Activated CD4-positive, alpha-beta T cell treated with anti-CD3 and anti-CD28 coated beads for 1 hour (primary cell): Measurements from ENCODE around the gene UBASH3B.

Experiments
- DNase-seq: peaks from one replicate; pipeline ENCODE4 v3.0.0-alpha.2; 2020

Gene UBASH3B

DNA sequence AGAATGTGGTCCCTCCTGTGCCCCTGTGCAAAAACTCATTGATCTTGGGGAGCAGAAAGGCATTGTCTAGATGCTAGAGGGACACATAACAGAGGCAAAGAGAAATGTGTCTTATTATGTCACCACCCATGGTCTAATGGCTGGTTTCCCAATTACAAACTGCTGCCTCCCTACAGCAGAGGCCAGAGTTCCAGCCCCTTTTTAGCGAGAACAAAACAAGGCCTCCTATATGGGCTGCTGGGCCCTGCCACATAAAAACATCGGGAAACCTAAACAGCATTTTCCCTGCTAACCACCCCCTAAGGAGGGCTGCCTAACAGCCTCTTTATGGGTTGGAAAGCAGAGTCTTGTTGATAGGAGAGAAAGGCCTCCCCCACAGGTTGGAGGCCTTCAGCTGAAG, 107.6 kb downstream of the UBASH3B start:
- DNase-seq, result no peak

DNA sequence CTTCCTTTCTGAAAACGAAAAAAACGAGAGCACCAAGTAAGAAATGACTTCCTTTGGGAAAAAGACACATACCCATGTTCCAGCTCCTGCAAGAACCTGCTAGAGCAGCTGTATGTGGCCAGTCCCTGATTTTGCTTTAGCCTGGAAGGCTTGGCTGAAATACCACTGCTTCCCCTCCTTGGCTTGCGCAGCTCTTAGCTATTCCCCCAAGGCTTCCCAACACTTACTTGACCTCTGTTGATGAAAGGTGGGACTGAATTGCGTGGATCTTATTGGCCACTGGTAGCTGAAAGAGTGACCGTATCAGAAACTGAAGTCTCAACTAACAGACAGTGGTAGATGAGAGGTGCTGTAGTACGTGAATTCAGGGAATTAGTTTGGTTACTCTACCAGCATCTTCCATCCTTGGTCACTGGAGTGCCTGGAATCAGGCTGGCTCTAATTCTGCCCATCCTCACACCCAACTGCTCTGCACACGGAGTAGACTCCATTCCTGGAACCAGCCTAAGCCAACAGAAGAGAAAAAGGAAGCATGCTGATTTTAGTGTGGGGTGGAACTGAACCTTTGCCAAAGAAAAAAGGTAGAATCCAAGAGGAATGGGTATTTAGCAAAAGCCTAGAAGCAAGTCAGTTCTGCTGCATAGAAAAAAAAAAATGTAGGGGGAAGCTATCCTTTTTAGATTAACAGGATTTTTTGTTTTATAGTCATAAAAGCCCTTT, 109.0 kb downstream of the UBASH3B start:
- no peak for DNase-seq

DNA sequence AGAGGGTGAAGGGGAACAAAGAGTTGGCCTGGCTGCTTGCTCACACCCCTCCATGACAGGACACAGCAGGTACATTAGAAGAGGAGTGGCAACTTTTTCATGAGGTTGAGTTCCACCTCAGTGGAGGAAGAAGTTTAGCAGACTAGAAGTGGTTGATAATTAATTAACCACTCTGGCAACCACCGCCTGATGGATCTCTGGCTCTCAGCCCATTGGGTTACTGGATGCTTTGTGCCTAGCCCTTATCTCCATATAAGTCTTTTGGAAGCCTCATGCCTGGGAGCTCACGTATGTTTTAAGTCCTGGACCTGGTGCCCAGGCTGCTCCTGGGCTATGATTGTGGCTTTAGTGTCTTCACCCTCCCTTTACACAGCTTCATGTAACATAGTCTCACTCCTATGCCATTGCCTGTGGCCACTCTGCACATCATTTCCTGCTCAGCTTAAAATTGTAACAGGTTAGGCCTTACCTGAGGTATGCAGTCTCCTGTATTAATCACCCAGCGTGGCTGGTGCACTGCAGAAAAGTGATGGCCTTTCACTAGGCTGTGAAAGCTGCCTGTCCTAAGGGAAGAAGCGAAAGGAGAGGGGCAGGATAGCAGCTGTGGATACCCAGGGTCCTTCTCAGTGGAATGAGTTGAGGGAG, 110.1 kb downstream of the UBASH3B start:
- no peak for DNase-seq

DNA sequence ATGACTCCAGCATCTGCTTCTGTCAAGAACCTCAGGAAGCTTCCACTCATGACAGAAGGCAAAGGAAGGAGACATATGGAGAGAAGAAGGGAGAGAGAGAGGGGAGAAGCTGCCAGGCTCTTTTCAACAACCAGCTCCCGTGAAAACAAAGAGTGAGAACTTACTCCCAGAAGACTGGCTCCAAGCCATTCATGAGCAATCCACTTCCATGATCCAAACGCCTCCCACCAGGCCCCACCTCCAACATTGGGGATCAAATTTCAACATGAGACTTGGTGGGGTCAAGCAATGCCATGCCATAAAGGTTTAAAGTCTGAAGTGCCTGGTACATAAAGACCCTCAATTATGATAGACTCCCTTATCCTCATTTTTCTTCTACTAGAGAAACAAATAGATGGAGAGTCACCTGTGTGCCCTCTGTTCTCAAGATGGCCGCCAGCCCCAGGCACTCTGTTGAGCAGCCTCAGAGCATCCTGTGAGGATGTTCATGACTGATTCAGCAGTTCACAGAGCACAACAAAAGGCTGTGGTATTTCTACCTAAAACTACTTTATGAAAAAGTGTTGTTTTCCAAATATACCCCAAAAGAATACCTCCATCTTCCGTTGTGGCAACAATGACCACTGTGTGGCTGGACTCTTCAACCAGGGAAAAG, 113.7 kb downstream of the UBASH3B start:
- no peak for DNase-seq

DNA sequence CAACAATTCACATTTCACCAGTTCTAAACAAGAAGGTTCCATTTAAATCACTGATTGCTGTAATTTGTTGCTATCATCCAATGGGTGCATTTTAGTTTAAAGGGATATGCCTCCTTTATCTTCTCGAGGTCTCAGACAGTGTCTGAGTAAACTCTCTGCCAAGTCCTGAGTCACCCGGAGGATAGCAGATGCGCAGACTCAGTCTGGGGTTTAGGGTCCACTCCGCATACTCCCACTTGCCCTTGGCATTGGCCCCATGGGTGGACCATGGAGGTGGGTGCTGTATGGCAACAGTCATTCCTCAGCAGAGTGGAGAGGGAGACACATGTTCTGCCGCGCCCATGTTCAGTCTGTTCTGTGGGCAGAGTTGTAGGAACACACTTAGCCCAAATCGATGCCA, 117.4 kb downstream of the UBASH3B start:
- no peak for DNase-seq

DNA sequence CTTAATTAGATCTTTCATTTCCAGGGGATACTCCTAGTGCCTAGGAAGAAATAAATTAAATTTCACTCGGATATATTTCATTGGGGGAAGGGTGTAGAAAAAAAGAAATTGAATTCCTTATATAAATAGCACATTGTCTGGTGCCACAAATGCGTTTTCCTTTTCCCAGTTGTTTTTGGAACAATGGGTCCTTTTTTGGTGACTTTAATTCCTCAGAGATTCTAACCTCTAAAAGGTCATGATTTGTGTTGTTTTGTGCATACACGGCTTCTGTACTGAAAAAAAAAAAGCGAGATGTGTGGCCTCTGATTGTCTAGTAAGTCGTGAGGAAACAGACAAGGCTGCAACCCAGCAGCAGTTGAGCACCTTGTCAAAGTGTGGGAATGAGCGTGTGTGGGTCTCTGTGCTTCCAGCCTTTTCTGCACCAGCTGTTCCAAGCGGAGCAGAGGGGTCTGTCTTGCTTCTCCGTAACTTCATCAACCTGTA, 118.3 kb downstream of the UBASH3B start:
- DNase-seq, result no peak

DNA sequence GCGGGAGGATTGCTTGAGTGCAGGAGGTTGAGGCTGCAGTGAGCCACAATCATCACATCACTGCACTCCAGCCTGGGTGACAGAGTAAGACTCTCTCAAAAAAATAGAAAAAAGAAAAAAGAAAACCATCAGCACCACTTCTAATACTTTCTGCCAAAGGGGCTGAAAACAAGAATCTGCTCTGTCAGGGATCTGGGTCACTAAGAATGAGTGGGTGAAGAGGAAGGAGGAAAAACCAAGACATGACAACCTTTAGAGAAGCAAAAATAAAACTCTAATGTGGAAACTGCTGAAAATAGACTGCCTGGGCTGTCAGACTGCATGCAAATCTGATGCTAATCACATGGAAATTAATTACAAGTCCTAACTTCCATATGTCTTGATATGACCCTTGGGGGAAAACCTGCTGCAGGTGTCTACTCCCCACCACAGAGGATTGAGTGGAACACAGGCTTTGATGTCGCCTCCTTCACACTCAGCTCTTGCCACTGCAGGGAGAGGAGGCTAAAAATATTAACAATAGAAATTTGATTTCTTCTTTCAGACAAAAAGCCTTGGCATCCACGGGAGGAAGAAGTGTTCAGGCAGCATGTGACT, 120.3 kb downstream of the UBASH3B start:
- no peak for DNase-seq

DNA sequence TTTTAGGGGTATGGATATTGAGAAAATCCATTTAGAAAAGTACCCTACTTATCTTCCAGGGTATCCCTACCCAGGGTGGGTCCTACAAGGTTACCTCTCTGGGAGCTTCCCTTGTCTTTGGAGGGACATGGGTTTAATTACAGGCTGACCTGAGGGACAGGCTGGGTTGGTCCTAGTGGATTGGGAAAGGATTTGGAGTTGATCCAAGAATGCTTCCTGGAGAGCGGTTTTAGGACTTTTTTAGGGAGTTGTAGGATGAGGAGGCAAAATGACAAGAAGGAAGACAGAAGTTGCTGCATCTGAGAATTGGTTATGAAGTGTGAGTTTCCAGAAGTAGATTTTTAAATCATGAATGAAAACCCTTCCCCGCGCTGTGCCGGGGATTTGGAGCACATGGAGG, 121.0 kb downstream of the UBASH3B start:
- DNase-seq, result no peak

DNA sequence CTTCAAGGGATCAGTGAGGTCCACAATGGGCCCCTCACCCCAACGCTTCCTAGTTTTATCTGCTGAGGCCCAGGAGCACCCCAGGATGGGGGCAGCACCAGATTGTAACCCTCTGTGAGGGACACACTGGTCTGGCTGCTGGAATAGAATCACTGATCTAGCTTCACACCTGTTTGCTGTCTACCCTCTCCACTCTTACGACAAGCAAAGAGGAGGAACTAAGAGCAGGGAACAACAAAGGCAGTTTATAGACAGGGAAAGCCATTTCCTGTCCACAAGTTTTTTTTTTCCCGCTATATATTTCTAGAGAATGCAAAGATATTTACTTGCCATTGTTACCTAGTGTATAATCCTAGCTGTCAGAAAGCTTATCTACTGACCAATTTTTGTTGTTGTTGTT, 121.8 kb downstream of the UBASH3B start:
- DNase-seq, result no peak

DNA sequence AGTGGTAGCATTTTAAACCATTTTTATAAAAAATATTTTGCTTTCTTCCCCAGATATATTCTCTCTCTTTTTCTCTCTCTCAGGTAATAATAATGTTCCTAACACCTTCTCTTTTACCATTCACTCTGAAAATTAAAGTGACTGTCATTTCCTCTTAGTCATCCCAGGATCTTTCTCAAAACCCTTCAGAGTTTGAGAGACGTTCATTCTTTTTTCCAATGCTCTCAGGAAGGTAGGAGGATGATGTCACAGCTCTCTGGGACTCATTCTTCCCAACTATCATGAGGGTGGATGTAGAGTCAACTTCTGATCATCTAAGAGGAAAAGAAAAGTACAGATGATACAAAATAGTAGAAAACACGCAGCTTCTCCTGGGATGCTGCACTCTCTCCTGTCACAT, 122.6 kb downstream of the UBASH3B start:
- no peak for DNase-seq

DNA sequence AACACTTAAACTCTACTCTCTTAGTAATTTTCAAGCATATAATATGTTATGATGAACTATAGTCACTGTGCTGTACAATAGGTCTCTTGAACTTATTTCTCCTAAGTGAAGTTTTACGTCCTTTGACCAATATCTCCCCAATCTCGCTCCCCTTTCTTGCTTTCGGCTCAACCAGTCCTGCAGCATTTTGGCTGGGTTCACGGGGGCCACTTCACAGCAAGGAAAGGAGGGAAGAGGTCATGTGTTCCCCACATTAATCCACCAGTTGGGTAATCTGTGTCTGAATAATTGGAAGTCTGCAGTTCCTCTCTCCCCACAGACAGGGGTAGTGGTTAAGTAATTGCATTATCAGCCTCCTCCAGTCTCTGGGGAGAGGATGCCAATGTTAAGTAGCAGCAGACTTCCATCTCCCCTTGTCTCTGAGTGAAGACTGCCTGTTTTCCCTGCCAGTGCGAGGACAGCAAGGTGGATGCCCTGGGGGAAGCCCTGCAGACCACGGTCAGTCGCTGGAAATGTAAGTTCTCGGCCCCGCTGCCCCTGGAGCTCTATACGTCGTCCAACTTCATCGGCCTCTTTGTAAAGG, 123.6 kb downstream of the UBASH3B start:
- DNase-seq, result no peak

DNA sequence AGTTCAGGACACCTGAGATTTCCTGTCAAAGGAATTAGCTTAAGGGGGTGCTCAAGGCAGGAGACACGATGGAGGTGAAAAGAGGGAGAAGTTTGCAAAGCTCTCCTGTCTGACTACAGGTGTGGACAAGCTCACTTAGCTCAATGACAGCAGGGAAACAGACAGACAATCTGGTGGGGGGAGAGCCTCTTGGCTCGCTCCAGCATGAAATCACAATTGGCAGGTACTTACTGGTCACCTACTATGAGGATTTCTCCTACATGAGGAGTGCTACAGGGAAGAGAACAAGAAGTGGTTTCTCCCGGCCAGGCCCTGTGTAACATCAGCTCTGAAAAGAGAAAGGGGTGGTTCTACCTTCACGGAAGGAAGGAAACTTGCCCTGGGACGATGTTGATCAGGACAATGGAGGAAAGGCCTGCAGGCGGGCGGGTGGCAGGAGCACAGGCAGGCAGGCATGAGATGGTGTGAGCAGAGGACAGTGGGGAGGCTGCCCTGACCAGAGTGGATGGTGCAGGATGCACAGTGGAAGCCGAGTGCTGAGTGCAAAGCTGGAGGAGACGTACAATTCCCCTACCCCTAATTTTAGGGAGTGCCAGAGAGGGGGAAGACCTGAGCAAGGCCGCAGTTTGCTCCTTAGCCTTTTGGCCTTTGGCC, 124.9 kb downstream of the UBASH3B start:
- DNase-seq, result no peak

DNA sequence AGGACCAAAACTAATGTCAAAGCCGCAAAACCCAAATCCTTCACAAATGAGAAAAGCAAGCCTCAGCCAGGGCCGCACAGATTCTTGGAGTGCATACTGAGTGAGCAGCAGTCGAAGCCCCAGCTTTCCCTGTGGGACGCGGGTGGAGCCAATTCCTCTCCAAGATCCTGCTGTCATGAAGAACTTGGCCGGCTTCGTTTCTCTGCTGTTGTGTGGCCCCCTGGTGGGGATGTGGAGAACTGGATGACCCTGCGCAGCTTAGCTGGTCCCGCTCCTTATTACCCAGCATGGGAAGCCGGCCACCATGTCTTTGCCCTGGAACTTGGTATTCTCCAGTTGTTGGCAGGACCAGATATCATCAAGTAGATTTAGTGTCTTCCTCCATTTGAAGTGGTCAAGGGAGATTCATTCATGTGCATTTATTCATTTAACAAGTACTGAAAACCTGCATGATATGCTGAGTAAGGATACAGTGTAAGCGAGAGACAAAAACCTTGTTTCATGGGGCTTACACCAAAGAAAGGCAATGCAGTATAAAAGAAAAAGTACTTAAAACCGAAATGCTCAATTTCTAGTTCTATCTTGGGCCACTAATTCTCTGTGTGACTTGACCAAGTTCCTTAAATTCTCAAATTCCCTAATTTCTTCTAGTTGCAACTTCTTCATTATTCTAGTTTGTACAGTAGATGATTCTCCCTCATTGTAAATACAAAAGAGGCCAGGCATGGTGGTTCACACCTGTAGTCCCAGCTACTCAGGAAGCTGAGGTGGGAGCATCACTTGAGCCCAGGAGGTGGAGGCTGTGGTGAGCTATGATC, 126.1 kb downstream of the UBASH3B start:
- peak; percentile 62 for DNase-seq

DNA sequence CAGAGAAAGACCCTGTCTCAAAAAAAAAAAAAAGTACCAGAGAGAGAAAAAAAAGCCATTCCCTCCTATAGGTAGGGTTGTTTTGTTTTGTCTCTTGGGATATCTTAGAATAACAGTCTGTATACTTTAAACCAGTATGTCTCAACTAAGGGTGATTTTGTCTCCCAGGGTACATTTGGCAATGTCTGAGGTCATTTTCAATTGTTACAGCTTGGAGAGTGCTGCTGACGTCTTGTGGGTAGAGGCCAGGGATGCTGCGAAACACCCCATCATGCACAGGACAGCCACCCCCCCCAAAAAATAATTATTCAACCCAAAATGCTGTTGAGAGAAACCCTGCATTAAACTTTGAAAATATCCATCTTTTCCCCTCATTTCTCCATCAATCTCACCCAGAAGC, 126.7 kb downstream of the UBASH3B start:
- no peak for DNase-seq

DNA sequence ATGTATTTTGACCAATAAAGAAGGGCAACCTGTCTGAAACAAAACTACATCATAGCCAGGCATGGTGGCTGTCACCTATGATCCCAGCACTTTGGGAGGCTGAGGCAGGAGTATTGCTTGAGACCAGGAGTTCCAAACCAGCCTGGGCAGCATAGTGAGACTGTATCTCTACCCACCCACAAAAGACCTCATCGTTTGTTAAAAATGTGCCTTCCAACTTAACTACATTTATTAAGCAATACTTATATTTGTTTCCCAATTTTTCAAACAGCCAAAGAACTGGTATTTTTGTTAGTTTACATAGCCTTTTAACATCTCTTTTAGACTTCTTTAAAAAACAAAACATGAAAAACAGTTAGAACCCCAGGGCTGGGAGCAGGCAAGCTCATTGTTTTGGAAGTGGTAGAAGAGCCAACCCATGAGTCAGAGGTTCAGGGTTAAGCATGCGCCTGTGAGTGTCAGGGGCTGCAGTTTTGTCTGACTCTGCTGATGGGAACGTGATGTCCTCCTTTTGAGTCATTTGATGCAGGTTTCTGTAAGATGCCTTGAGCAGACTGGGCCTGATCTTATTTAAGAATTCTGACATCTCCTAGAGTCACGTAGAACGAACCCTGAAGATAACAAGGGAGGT, 128.9 kb downstream of the UBASH3B start:
- DNase-seq, result no peak

DNA sequence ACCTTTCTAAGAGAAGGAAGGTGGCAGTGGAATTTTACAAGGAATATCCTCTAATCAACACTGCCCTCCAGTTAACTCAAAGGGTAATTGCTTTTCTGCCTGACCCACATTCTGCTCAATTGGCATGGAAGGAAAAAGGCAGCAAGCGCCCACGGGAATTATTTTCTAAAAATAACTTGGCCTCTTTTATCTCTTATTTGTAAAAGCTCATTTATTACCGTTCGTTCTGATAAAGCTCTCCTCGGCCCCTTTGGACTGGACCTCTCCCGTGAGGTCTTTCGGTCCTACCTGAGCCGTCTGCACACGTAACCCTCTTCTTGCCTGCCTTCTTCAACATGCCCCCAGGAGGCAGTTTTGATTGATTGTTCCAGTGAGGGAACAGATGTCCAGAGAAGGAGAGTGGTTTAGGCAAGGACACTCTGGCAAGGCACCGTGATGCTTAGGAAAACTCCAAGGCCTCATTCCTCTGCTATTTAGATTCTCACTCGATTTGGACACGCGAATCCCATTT, 129.6 kb downstream of the UBASH3B start:
- no peak for DNase-seq

DNA sequence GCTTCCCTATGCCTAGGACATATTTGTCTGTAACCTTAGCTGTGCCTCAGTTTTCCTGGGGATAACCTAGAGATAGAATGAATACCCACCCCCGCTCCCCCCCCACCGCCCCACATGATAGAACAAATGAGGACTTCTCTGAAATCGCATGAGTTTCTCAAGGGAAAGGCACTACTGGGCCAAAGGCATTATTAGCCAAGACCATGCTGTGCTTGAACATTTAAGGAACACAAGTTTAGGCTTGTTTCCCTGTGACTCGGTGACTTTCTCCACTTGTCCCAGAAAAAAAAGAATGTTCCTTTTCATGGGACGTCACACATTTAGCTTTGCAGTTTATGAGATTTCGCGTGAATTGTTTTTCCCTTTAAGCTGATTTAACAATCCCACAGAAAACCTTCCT, 131.4 kb downstream of the UBASH3B start:
- DNase-seq, result no peak

DNA sequence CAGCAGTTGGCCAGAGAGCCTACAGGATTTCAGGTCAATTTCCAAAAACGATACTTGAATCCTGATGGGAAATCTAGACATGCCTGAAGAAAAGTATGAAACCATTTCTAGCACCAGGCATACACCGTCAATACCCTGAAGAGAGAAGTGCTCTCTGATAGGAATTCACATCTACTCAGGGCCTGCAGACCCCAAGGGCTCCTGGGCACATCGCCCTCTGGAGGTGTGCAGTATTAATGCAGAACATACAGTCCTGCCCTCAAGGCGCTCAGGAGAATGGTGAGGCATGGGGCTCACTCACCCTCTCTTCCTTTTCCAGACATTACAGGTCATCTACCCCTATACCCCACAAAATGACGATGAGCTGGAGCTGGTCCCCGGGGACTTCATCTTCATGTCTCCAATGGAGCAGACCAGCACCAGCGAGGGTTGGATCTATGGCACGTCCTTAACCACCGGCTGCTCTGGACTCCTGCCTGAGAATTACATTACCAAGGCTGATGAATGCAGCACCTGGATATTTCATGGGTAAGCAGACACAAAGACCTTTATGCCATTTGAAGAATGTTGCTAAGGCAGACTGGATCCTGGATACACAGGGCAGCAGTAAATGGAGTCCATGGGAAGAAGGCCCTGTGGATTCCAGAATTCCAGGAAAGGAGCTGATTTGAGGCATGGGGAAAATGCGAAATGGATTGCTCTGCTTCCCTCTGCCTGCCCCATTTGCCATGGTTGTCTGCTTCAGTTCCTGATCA, 133.4 kb downstream of the UBASH3B start:
- DNase-seq, result no peak

DNA sequence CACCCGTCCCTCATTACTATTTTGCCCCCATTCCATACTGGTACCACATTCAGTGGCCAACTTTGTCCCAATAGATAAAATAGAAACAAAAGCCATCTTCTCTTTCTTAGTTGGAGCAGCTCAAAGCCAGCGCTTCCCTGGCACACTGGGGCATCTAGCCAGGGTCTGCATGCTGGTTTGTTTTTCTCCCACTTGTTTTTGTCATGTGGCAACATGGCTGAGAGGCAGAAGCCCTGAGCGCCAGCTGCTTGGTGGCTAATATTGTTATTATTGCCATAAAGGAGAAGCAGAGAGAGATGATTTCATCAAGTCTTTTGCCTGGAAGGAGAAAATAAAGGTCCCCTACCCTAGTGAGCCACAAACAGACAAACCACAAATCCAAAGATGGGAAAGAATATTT, 134.4 kb downstream of the UBASH3B start:
- no peak for DNase-seq

DNA sequence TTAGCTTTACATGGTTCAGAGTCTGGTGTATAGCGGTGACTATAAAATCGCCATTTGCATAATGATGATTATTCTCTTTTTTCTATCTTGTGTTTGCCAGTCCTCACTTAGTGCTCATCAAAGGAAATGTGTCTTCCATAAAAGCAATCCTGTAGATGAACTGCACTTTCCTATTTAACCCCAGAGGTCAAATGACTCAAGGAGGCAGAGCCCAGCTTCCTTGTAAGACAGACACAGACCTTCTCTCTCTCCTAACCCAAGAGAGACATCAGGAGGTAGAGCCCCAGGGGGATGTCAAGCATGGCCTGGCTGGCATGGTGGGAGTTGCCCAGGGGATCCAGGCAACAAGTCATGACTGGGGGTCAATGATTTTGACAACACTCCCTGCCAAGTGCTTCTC, 135.9 kb downstream of the UBASH3B start:
- DNase-seq, result no peak

DNA sequence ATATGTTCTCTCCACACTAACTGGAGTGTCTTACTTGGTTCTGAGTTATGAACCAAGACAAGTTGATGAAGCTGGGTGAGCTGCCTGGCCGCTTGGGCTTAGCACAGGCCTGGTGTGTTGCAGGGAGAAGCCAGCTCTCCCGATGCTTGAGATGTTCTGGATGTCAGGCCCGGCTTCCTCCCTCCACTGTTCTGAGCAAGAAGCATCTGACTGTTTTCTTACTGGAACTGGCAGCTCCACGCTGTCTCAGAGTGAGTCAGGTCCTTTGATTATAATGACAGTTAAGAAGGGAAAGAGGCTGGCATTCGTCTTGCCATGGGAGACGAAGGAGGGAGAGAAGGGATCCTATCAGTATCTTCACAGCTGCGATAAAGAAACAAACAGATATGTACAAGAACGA, 136.3 kb downstream of the UBASH3B start:
- no peak for DNase-seq
